Measurements from ENCODE around the gene ZSCAN10.

- TF ChIP-seq ZNF557 (CRISPR knock-in tag; IDR thresholded peaks at IDR 0.05) (no peak), EED (CRISPR knock-in tag; IDR thresholded peaks at IDR 0.05) (no peak), ATF3 (CRISPR knock-in tag; IDR thresholded peaks at IDR 0.05) (no peak)
- TF ChIP-seq, protein P1, sequence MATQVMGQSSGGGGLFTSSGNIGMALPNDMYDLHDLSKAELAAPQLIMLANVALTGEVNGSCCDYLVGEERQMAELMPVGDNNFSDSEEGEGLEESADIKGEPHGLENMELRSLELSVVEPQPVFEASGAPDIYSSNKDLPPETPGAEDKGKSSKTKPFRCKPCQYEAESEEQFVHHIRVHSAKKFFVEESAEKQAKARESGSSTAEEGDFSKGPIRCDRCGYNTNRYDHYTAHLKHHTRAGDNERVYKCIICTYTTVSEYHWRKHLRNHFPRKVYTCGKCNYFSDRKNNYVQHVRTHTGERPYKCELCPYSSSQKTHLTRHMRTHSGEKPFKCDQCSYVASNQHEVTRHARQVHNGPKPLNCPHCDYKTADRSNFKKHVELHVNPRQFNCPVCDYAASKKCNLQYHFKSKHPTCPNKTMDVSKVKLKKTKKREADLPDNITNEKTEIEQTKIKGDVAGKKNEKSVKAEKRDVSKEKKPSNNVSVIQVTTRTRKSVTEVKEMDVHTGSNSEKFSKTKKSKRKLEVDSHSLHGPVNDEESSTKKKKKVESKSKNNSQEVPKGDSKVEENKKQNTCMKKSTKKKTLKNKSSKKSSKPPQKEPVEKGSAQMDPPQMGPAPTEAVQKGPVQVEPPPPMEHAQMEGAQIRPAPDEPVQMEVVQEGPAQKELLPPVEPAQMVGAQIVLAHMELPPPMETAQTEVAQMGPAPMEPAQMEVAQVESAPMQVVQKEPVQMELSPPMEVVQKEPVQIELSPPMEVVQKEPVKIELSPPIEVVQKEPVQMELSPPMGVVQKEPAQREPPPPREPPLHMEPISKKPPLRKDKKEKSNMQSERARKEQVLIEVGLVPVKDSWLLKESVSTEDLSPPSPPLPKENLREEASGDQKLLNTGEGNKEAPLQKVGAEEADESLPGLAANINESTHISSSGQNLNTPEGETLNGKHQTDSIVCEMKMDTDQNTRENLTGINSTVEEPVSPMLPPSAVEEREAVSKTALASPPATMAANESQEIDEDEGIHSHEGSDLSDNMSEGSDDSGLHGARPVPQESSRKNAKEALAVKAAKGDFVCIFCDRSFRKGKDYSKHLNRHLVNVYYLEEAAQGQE (IDR thresholded peaks at IDR 0.05; ENCODE audit: borderline replicate concordance in 1 of 2, low read depth in 1 of 2, low read length in 2 of 2): no peak
Observed at GRCh38 chr16:3138823-3139426, 39.8 kb upstream of the ZSCAN10 start.
